HuH-7.5 (cell line): ENCODE results near the gene GRB14.

Experiments used
- DNase-seq: peaks from one replicate; pipeline ENCODE4 v3.0.0; 2011; ENCODE audit warnings: low spot score

GRB14 gene

DNA sequence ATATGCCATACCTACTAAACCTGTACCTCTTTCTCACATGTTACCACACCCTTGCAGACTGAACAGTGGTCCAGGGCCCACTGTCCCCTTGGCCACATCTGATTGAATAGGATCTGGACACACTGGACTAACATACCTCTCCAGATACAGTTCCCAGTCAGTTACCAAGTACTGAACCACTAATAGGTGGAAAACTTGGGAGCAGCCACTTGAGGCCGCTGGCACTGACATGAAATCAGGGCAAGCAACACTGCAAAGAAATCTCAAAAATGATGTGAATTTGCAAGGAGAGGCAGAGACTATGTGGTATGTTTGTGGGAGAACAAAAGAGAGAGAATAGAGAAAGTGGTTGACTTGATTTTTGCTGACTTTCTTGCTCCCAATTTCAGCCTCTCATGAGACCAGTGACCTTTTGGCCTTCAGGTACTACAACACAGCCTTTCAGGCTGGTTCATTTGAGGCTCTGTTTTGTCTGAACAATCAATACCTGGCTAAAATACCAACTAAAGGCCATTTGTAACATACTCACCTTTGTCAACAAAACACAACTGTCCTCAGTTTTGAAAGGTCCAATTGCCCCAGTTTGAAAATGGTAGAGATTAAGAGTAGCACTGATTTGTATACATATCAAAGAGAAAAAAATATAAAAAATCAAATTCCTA is 7.8 kb downstream of the GRB14 start:
- DNase-seq: no peak

GRCh38 chr2:164609790-164610189 is 11.5 kb downstream of the GRB14 start:
- DNase-seq: no peak

GRCh38 chr2:164606557-164606956 is 14.7 kb downstream of the GRB14 start:
- DNase-seq: no peak

GRCh38 chr2:164605295-164605694 is 16.0 kb downstream of the GRB14 start:
- DNase-seq: no peak

DNA sequence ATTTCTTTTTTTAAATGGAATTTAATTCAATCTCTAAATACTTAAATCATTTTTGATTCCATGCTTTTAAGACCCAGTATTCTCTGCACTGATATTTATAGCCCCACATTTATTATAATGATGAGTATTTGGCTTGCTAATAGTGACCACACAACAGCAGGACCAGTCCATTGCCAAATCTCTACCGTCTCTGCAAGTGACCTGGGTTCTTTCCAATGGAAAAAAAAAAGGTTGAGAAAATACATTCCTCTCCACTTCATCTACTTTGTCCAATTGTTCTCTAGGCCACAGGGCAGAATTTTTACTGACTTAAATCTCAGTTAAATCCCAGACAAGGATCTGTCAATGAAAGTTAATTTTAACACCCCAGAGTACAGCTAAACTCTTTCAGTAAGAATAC is 20.5 kb downstream of the GRB14 start:
- no peak for DNase-seq

GRCh38 chr2:164599954-164600589 is 21.2 kb downstream of the GRB14 start:
- no peak for DNase-seq

- no peak for DNase-seq
These were observed 23.3 kb downstream of the GRB14 start for GRCh38 chr2:164597983-164598382.

DNA sequence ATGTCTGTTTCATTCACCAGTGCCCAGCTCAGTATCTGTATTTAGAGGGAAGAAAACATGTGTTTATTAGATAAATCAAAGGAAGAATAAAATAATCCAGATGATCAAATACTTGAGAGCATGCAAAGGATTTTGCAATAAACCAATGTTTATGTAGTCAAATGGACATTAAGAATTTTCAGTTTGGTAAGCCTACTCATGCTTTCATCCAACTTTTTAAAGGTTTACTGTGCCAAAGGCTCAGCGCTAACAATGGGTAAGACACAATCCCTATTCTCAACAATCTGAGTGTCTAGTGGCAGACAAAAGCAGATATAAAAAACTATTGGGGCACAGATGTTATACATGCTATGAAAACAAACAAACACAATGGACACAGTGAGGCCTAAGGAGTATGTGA is 26.3 kb downstream of the GRB14 start:
- DNase-seq: no peak

- no peak for DNase-seq
These were observed 27.3 kb downstream of the GRB14 start for GRCh38 chr2:164593959-164594358.

DNA sequence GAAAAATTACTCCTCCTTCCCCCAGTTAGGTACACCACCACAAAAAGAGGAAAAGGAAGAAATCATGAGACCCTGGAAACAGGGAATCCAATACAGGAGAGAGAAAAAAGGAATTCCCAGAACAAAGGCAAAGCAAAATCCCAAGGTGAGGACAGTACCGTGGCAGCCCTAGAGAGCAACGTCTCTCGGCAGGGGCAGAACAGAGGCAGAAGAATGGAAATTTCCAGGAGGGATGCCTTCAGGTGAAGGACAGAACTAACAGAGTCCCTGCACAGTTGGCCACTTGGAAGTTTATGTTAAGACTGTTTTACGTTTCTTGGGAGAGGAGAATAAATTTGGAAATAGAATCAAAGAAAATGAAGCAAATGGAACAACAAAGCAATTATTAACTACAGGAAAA is 27.7 kb downstream of the GRB14 start:
- DNase-seq: no peak

- no peak for DNase-seq
These were observed 31.8 kb downstream of the GRB14 start for GRCh38 chr2:164589522-164589921.

GRCh38 chr2:164581050-164581449 is 40.2 kb downstream of the GRB14 start:
- no peak for DNase-seq

DNA sequence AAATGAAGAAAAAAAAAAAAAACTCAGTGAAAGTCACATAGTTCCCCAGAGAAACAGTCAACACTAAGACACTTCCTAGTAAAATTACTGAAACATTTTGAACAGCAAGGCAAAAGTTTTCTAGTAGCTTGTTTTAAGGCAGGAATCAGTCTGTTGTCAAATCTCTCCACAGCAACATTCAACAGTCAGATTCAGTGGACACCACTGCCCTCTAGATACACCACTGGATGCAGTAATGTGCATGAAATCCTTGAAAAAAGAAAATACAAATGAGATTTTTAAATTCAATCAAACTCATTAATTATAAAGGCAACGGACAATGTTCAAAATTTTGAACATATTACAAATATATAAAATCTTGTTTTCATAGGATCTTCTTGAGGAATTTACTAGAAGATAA is 46.4 kb downstream of the GRB14 start:
- no peak for DNase-seq

GRCh38 chr2:164570475-164570874 is 50.8 kb downstream of the GRB14 start:
- DNase-seq: no peak

- no peak for DNase-seq
These were observed 51.9 kb downstream of the GRB14 start for GRCh38 chr2:164569378-164569777.

DNA sequence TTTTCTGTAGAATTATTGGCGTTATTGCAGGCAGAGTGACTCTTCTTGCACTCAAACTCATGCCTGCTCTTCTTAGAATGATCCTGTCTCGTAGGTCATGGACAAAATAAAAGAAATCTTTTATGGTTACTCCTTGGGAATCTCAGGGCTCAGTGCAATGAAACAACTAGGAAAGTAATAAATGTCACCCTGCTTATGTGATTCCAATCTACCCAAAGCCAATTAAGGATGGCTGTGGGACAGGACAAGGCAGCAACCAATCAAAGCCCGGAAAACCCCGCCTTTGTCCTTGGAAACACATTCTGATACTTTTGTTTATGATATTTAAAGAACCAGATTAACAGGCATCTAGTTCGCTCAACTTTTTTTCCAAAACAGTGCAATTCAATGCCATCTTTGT is 53.0 kb downstream of the GRB14 start:
- DNase-seq: no peak

GRCh38 chr2:164567335-164567989 is 53.8 kb downstream of the GRB14 start:
- no peak for DNase-seq

DNA sequence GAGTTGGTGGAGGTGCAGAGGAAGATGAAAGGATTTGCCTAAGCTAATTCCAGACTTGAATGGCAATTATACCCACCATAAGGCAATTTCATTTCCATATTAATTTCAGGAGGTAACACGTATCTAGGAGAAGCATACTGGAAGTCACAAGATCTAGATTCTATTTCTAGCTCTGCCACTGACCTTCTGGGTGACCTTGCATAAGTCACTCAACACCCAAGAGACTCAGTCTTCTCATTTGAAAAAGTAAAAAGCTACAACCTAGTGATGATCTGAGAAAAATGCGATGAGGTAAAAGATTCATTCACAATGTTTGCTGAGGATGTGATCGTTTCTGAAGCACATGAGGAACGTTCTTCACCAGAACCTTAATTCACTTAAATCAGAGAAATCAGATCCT is 55.9 kb downstream of the GRB14 start:
- no peak for DNase-seq

DNA sequence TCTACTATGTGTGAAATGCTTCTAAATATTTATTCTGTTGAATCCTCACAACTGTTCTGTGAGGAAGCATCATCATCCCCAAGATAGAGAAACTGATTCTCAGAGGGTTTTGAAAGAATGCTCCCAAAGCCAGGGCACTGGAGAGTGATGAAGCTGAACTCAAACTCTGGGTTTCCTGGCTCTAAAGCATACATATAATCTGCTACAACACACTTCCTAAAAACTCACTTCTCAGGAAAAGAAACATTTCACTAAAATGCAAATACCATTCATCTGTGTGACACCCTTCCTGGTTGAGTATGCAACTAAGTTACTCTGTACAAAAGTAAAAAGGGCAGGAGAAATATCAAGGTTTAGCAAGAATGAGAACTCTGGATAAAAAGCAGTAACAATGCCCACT is 58.6 kb downstream of the GRB14 start:
- no peak for DNase-seq

DNA sequence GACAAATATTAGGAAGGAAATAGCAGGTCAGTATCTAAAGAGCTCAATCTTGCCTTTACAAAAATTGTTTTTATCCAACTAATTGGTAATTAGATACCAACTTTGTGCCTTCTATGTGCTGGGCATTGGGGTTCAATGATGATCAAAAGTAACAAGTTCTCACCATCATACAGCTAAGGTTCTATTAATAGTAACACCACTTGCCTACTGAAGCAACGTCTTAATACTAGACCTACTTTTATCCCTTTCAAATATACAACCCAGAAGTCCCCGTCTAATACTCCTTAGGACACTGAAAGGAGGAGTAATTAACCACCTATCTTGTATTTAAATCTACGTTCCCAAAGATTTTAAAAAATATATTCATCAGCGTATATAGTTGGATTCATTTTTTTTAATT is 59.3 kb downstream of the GRB14 start:
- no peak for DNase-seq

GRCh38 chr2:164561416-164561815 is 59.9 kb downstream of the GRB14 start:
- DNase-seq: no peak

- no peak for DNase-seq
These were observed 60.4 kb downstream of the GRB14 start for GRCh38 chr2:164560902-164561301.

- no peak for DNase-seq
These were observed 61.0 kb downstream of the GRB14 start for GRCh38 chr2:164560181-164560792.
